Measurements from ENCODE around the gene NRG2. TPM values are rescaled to one million over a fixed set of nuclear protein-coding genes. Genes with fewer than 3 reads are reported as not detected.

Gene NRG2
- total RNA-seq, 2 experiments from 2014 or later = 0.10 to 0.14 TPM

GRCh38 chr5:139847091-139847490 lies 196.0 kb downstream of the NRG2 start:
- no peak for DNase-seq
- Mint-ChIP-seq H3K9me3 (no peaks in the 10 kb centered on the region), H3K27ac (no peak overlapping the region), H3K36me3 (no peaks in the 10 kb centered on the region), H3K4me3 (peak overlapping the region; percentile 64), H3K4me1 (peaks cover 18% of the 10 kb centered on the region), H3K27me3 (peaks cover 23% of the 10 kb centered on the region)

GRCh38 chr5:139845846-139846681 lies 197.0 kb downstream of the NRG2 start:
- Mint-ChIP-seq H3K4me1 (peaks cover 18% of the 10 kb centered on the region), H3K27ac (no peak overlapping the region), H3K36me3 (no peaks in the 10 kb centered on the region), H3K4me3 (no peak overlapping the region), H3K9me3 (no peaks in the 10 kb centered on the region), H3K27me3 (peaks cover 23% of the 10 kb centered on the region)
- DNase-seq = no peak

GRCh38 chr5:139844472-139845145 lies 198.5 kb downstream of the NRG2 start:
- peak; percentile 78 for DNase-seq
- Mint-ChIP-seq H3K27ac (no peak overlapping the region), H3K4me3 (no peak overlapping the region)

GRCh38 chr5:139843991-139844390 lies 199.1 kb downstream of the NRG2 start:
- DNase-seq = no peak
- H3K4me1 Mint-ChIP-seq = peaks cover 17% of the 10 kb centered on the region
- H3K36me3 Mint-ChIP-seq = no peaks in the 10 kb centered on the region
- H3K27me3 Mint-ChIP-seq = peaks cover 23% of the 10 kb centered on the region
- no peaks in the 10 kb centered on the region for H3K9me3 Mint-ChIP-seq
- H3K27ac Mint-ChIP-seq = no peak overlapping the region
- H3K4me3 Mint-ChIP-seq = no peak overlapping the region

More at GRCh38 chr5:139844472-139845145, 198.5 kb downstream of the NRG2 start:
- peaks cover 23% of the 10 kb centered on the region for H3K27me3 Mint-ChIP-seq
- H3K36me3 Mint-ChIP-seq = no peaks in the 10 kb centered on the region
- peaks cover 18% of the 10 kb centered on the region for H3K4me1 Mint-ChIP-seq
- H3K9me3 Mint-ChIP-seq = no peaks in the 10 kb centered on the region

- H3K36me3 Mint-ChIP-seq = no peaks in the 10 kb centered on the region
- H3K9me3 Mint-ChIP-seq = no peaks in the 10 kb centered on the region
- H3K27ac Mint-ChIP-seq = no peak overlapping the region
- H3K4me3 Mint-ChIP-seq = no peak overlapping the region
- H3K27me3 Mint-ChIP-seq = peaks cover 20% of the 10 kb centered on the region
- DNase-seq = no peak
- H3K4me1 Mint-ChIP-seq = peaks cover 12% of the 10 kb centered on the region
Measured at GRCh38 chr5:139842321-139842720, 200.8 kb downstream of the NRG2 start.

- Mint-ChIP-seq H3K36me3 (no peaks in the 10 kb centered on the region), H3K4me1 (peaks cover 12% of the 10 kb centered on the region), H3K27ac (no peak overlapping the region), H3K9me3 (no peaks in the 10 kb centered on the region), H3K4me3 (no peak overlapping the region), H3K27me3 (peaks cover 17% of the 10 kb centered on the region)
- DNase-seq = no peak
Measured at GRCh38 chr5:139841549-139841948, 201.6 kb downstream of the NRG2 start.

- Mint-ChIP-seq H3K27me3 (peaks cover 11% of the 10 kb centered on the region), H3K9me3 (no peaks in the 10 kb centered on the region)
- no peak for DNase-seq
Measured at GRCh38 chr5:139839918-139840317, 203.2 kb downstream of the NRG2 start.

GRCh38 chr5:139839232-139839815 lies 203.8 kb downstream of the NRG2 start:
- DNase-seq = no peak
- Mint-ChIP-seq H3K27me3 (peaks cover 6% of the 10 kb centered on the region), H3K36me3 (no peaks in the 10 kb centered on the region)

More at GRCh38 chr5:139839918-139840317, 203.2 kb downstream of the NRG2 start:
- Mint-ChIP-seq H3K27ac (no peak overlapping the region), H3K4me3 (no peak overlapping the region), H3K4me1 (peaks cover 12% of the 10 kb centered on the region), H3K36me3 (no peaks in the 10 kb centered on the region)

GRCh38 chr5:139838381-139839197 lies 204.5 kb downstream of the NRG2 start:
- Mint-ChIP-seq H3K9me3 (no peaks in the 10 kb centered on the region), H3K4me3 (no peak overlapping the region), H3K27me3 (peaks cover 6% of the 10 kb centered on the region), H3K27ac (no peak overlapping the region), H3K4me1 (peaks cover 3% of the 10 kb centered on the region), H3K36me3 (no peaks in the 10 kb centered on the region)
- DNase-seq = no peak

More at GRCh38 chr5:139839232-139839815, 203.8 kb downstream of the NRG2 start:
- no peak overlapping the region for H3K27ac Mint-ChIP-seq
- peaks cover 8% of the 10 kb centered on the region for H3K4me1 Mint-ChIP-seq
- H3K9me3 Mint-ChIP-seq = no peaks in the 10 kb centered on the region
- H3K4me3 Mint-ChIP-seq = no peak overlapping the region

- Mint-ChIP-seq H3K27me3 (peaks cover 6% of the 10 kb centered on the region), H3K4me1 (no peaks in the 10 kb centered on the region), H3K9me3 (no peaks in the 10 kb centered on the region), H3K27ac (no peak overlapping the region), H3K4me3 (no peak overlapping the region), H3K36me3 (no peaks in the 10 kb centered on the region)
- DNase-seq = no peak
Measured at GRCh38 chr5:139837711-139838380, 205.3 kb downstream of the NRG2 start.

GRCh38 chr5:139836469-139837208 lies 206.5 kb downstream of the NRG2 start:
- no peaks in the 10 kb centered on the region for H3K4me1 Mint-ChIP-seq
- no peak overlapping the region for H3K27ac Mint-ChIP-seq
- no peaks in the 10 kb centered on the region for H3K9me3 Mint-ChIP-seq
- H3K36me3 Mint-ChIP-seq = no peaks in the 10 kb centered on the region
- DNase-seq = no peak
- no peak overlapping the region for H3K4me3 Mint-ChIP-seq
- peaks cover 6% of the 10 kb centered on the region for H3K27me3 Mint-ChIP-seq

GRCh38 chr5:139835656-139836055 lies 207.4 kb downstream of the NRG2 start:
- Mint-ChIP-seq H3K36me3 (no peaks in the 10 kb centered on the region), H3K4me1 (no peaks in the 10 kb centered on the region), H3K9me3 (no peaks in the 10 kb centered on the region), H3K4me3 (no peak overlapping the region), H3K27me3 (peaks cover 6% of the 10 kb centered on the region), H3K27ac (no peak overlapping the region)
- no peak for DNase-seq

- no peaks in the 10 kb centered on the region for H3K36me3 Mint-ChIP-seq
Measured at GRCh38 chr5:139833525-139833924, 209.6 kb downstream of the NRG2 start.

GRCh38 chr5:139831624-139832023 lies 211.5 kb downstream of the NRG2 start:
- Mint-ChIP-seq H3K4me3 (no peak overlapping the region), H3K4me1 (no peaks in the 10 kb centered on the region), H3K27me3 (peaks cover 5% of the 10 kb centered on the region), H3K9me3 (no peaks in the 10 kb centered on the region), H3K27ac (no peak overlapping the region), H3K36me3 (no peaks in the 10 kb centered on the region)
- no peak for DNase-seq

More at GRCh38 chr5:139833525-139833924, 209.6 kb downstream of the NRG2 start:
- H3K27ac Mint-ChIP-seq = no peak overlapping the region
- peaks cover 6% of the 10 kb centered on the region for H3K27me3 Mint-ChIP-seq
- no peaks in the 10 kb centered on the region for H3K9me3 Mint-ChIP-seq
- no peaks in the 10 kb centered on the region for H3K4me1 Mint-ChIP-seq
- no peak for DNase-seq
- no peak overlapping the region for H3K4me3 Mint-ChIP-seq
